WTC11 (cell line): ENCODE results near the gene CBFA2T3. TPM values are rescaled to one million over a fixed set of nuclear protein-coding genes. Genes with fewer than 3 reads are reported as not detected.

Experiments used
- ATAC-seq: fragments of 200-7000 bp; cut with Tn5 transposase; 2 replicates; pipeline ENCODE4 v1.10.0; 2021; ENCODE audit warnings: mild to moderate bottlenecking, moderate library complexity
- CTCF ChIA-PET: fragments of 300-600 bp; sonication (Branson Sonifier 250); formaldehyde crosslinking; loops from one replicate; lab custom pipeline; 2021; ENCODE audit warnings: antibody characterized with exemption; lab: Charles Lee
- POLR2A ChIA-PET: fragments of 350-600 bp; sonication (Branson Sonifier 250); formaldehyde crosslinking; loops from one replicate; lab custom pipeline; 2021; ENCODE audit warnings: antibody characterized with exemption; lab: Charles Lee
- DNase-seq: peaks from one replicate; pipeline ENCODE4 v3.0.0; 2021; ENCODE audit warnings: low spot score
- H3K27ac Mint-ChIP-seq: 2 replicates; pipeline ENCODE4 v1.8.0; 2021; ENCODE audit warnings: mixed read lengths
- H3K27me3 Mint-ChIP-seq: 2 replicates; pipeline ENCODE4 v1.8.0; 2021; ENCODE audit warnings: low read depth, mild to moderate bottlenecking, moderate library complexity, mixed read lengths
- H3K36me3 Mint-ChIP-seq: 2 replicates; pipeline ENCODE4 v1.8.0; 2021; ENCODE audit warnings: mixed read lengths
- H3K4me1 Mint-ChIP-seq: 2 replicates; pipeline ENCODE4 v1.8.0; 2022; ENCODE audit warnings: mixed read lengths
- H3K4me3 Mint-ChIP-seq: 2 replicates; pipeline ENCODE4 v1.8.0; 2021; ENCODE audit warnings: mild to moderate bottlenecking, moderate library complexity, mixed read lengths
- H3K9me3 Mint-ChIP-seq: 2 replicates; pipeline ENCODE4 v1.8.0; 2021; ENCODE audit warnings: mixed read lengths
- ATF2 ChIP-seq: sonication (generic); formaldehyde crosslinking; IDR thresholded peaks from 2 replicates; pipeline ENCODE4 v1.8.1; 2022; ENCODE audit warnings: low read depth, missing genetic modification reagents, borderline replicate concordance
- CREB1 ChIP-seq: sonication (generic); formaldehyde crosslinking; IDR thresholded peaks from 2 replicates; pipeline ENCODE4 v1.8.0; 2023; ENCODE audit warnings: mild to moderate bottlenecking, missing genetic modification reagents
- ERG ChIP-seq: fragments of 250-450 bp; sonication (Bioruptor Pico); IDR thresholded peaks from 2 replicates; pipeline ENCODE4 v1.8.0; 2021; ENCODE audit warnings: mild to moderate bottlenecking
- ESRRA ChIP-seq: sonication (generic); formaldehyde crosslinking; IDR thresholded peaks from 2 replicates; pipeline ENCODE4 v1.8.1; 2022; ENCODE audit warnings: mild to moderate bottlenecking, missing genetic modification reagents, borderline replicate concordance
- JUN ChIP-seq: sonication (generic); formaldehyde crosslinking; IDR thresholded peaks from 2 replicates; pipeline ENCODE4 v1.8.0; 2023; ENCODE audit warnings: mild to moderate bottlenecking, missing genetic modification reagents
- MLX ChIP-seq: sonication (generic); formaldehyde crosslinking; IDR thresholded peaks from 2 replicates; pipeline ENCODE4 v1.8.1; 2023; ENCODE audit warnings: mild to moderate bottlenecking, missing genetic modification reagents, moderate library complexity
- OVOL2 ChIP-seq: fragments of 250-450 bp; sonication (Bioruptor Pico); IDR thresholded peaks from 2 replicates; pipeline ENCODE4 v1.9.0; 2021; ENCODE audit warnings: mild to moderate bottlenecking, borderline replicate concordance
- RORB ChIP-seq: fragments of 250-450 bp; sonication (Bioruptor Pico); IDR thresholded peaks from 2 replicates; pipeline ENCODE4 v1.9.0; 2021; ENCODE audit warnings: mild to moderate bottlenecking
- SMAD4 ChIP-seq: sonication (generic); formaldehyde crosslinking; IDR thresholded peaks from 2 replicates; pipeline ENCODE4 v1.8.0; 2022; ENCODE audit warnings: mild to moderate bottlenecking, missing genetic modification reagents
- TEAD1 ChIP-seq: sonication (generic); formaldehyde crosslinking; IDR thresholded peaks from 2 replicates; pipeline ENCODE4 v1.8.0; 2022; ENCODE audit warnings: mild to moderate bottlenecking, missing genetic modification reagents
- TEAD4 ChIP-seq: sonication (generic); formaldehyde crosslinking; IDR thresholded peaks from 2 replicates; pipeline ENCODE4 v1.8.0; 2022; ENCODE audit warnings: mild to moderate bottlenecking, missing genetic modification reagents
- USF2 ChIP-seq: sonication (generic); formaldehyde crosslinking; IDR thresholded peaks from 2 replicates; pipeline ENCODE4 v1.8.1; 2023; ENCODE audit warnings: mild to moderate bottlenecking, missing genetic modification reagents, moderate library complexity
- ZBTB43 ChIP-seq: sonication (generic); formaldehyde crosslinking; IDR thresholded peaks from 2 replicates; pipeline ENCODE4 v1.8.1; 2023; ENCODE audit warnings: mild to moderate bottlenecking, missing genetic modification reagents
- ZNF219 ChIP-seq: sonication (generic); formaldehyde crosslinking; IDR thresholded peaks from 2 replicates; pipeline ENCODE4 v1.8.0; 2023; ENCODE audit warnings: missing genetic modification reagents, mild to moderate bottlenecking, borderline replicate concordance
- ZNF425 ChIP-seq: fragments of 250-450 bp; sonication (Bioruptor Pico); conservative IDR thresholded peaks from 2 replicates; pipeline ENCODE4 v1.9.0; 2021; ENCODE audit warnings: mild to moderate bottlenecking
- ZNF512 ChIP-seq: sonication (generic); formaldehyde crosslinking; IDR thresholded peaks from 2 replicates; pipeline ENCODE4 v1.8.1; 2022; ENCODE audit warnings: missing genetic modification reagents, borderline replicate concordance
- ZNF532 ChIP-seq: fragments of 250-450 bp; sonication (Bioruptor Pico); IDR thresholded peaks from 2 replicates; pipeline ENCODE4 v1.9.0; 2021; ENCODE audit warnings: mild to moderate bottlenecking, borderline replicate concordance
- total RNA-seq: library from RNA; stranded (reverse); gene quantifications from 3 replicates; pipeline ENCODE4 v1.2.3, GENCODE V29; 2021

The CBFA2T3 gene
- total RNA-seq, 1 experiment from 2014 or later: 2.6 TPM

- Mint-ChIP-seq H3K4me1 (0 out of 2 replicates have a peak, but pooled peaks cover 5% of the 10 kb centered on the region), H3K9me3 (peaks cover 11% of the 10 kb centered on the region), H3K27me3 (no peaks in the 10 kb centered on the region), H3K4me3 (no peak overlapping the region), H3K36me3 (no peaks in the 10 kb centered on the region; the same call in 1 of the 2 replicates), H3K27ac (no peak overlapping the region)
- ATAC-seq (no peak), DNase-seq (no peak)
- ChIA-PET POLR2A (no interaction called here), CTCF (no interaction called here)
- TF ChIP-seq ZBTB43 (CRISPR knock-in tag): no peak
- TF ChIP-seq CREB1 (CRISPR knock-in tag): no peak
- no peak for TF ChIP-seq TEAD1 (CRISPR knock-in tag)
- no peak for TF ChIP-seq SMAD4 (CRISPR knock-in tag)
- no peak for TF ChIP-seq USF2 (CRISPR knock-in tag)
- TF ChIP-seq ZNF532 (CRISPR knock-in tag): no peak
- no peak for TF ChIP-seq TEAD4
- TF ChIP-seq, all 79 proteins: peak for 0
Observed at GRCh38 chr16:89020068-89020924, 43.3 kb upstream of the CBFA2T3 start.

- ChIA-PET POLR2A (no interaction called here), CTCF (no interaction called here)
- H3K27ac Mint-ChIP-seq: no peak overlapping the region
- H3K4me3 Mint-ChIP-seq: no peak overlapping the region
- no peaks in the 10 kb centered on the region; the same call in 1 of the 2 replicates for H3K36me3 Mint-ChIP-seq
- H3K4me1 Mint-ChIP-seq: 0 out of 2 replicates have a peak, but pooled peaks cover 5% of the 10 kb centered on the region
- DNase-seq (no peak), ATAC-seq (no peak)
- no peaks in the 10 kb centered on the region for H3K27me3 Mint-ChIP-seq
- TF ChIP-seq ESRRA (no peak), ZNF219 (CRISPR knock-in tag) (no peak), ZNF512 (CRISPR knock-in tag) (no peak), OVOL2 (no peak), JUN (CRISPR knock-in tag) (no peak), MLX (CRISPR knock-in tag) (no peak), RORB (CRISPR knock-in tag) (no peak), ATF2 (CRISPR knock-in tag) (no peak), TEAD1 (CRISPR knock-in tag) (no peak), ERG (CRISPR knock-in tag) (no peak), ZNF425 (CRISPR knock-in tag) (no peak)
- H3K9me3 Mint-ChIP-seq: peaks cover 11% of the 10 kb centered on the region
Observed at GRCh38 chr16:89019511-89019910, 42.5 kb upstream of the CBFA2T3 start.
